ENCODE data around the gene SRSF5. TPM values are rescaled to one million over a fixed set of nuclear protein-coding genes. Genes with fewer than 3 reads are reported as not detected.

Gene SRSF5
- total and polyA plus RNA-seq, 8 donors: 188 to 780 (median 659) TPM

- TF ChIP-seq CTCF (IDR thresholded peaks at IDR 0.05): no peak
- Histone ChIP-seq H3K36me3 (peaks cover 0 to 67% of the 10 kb centered on the region in 2 donors), H3K4me1 (peaks cover 0 to 10% of the 10 kb centered on the region in 2 donors), H3K4me3 (no peak overlapping the region), H3K9me3 (no peaks in the 10 kb centered on the region), H3K27me3 (no peaks in the 10 kb centered on the region), H3K27ac (no peak overlapping the region)
- intact Hi-C loops (cut with DNase I): no loop called here
- no peak for DNase-seq
- no peak for ATAC-seq
Measured at GRCh38 chr14:69780952-69781351, 14.0 kb downstream of the SRSF5 start.

GRCh38 chr14:69784942-69785341, 18.0 kb downstream of the SRSF5 start:
- intact Hi-C loops (cut with DNase I): no loop called here
- H3K9me3 ChIP-seq: no peaks in the 10 kb centered on the region
- DNase-seq (no peak), ATAC-seq (no peak)
- no peak overlapping the region for H3K27ac ChIP-seq
- H3K36me3 ChIP-seq: peaks cover 0 to 35% of the 10 kb centered on the region in 2 donors
- H3K4me3 ChIP-seq: no peak overlapping the region
- no peaks in the 10 kb centered on the region for H3K27me3 ChIP-seq
- no peaks in the 10 kb centered on the region for H3K4me1 ChIP-seq
- TF ChIP-seq CTCF (IDR thresholded peaks at IDR 0.05): no peak

GRCh38 chr14:69786603-69787002, 19.7 kb downstream of the SRSF5 start:
- intact Hi-C loops (cut with DNase I): no loop called here
- TF ChIP-seq CTCF (IDR thresholded peaks at IDR 0.05): no peak
- Histone ChIP-seq H3K27me3 (no peaks in the 10 kb centered on the region), H3K4me3 (no peak overlapping the region), H3K27ac (no peak overlapping the region), H3K9me3 (no peaks in the 10 kb centered on the region), H3K36me3 (peaks cover 0 to 18% of the 10 kb centered on the region in 2 donors), H3K4me1 (no peaks in the 10 kb centered on the region)
- DNase-seq (no peak), ATAC-seq (no peak)

GRCh38 chr14:69789118-69789640, 22.2 kb downstream of the SRSF5 start:
- H3K9me3 ChIP-seq: no peaks in the 10 kb centered on the region

GRCh38 chr14:69792887-69793421, 26.0 kb downstream of the SRSF5 start:
- Histone ChIP-seq H3K4me3 (no peak overlapping the region), H3K27me3 (no peaks in the 10 kb centered on the region), H3K27ac (no peak overlapping the region), H3K36me3 (no peaks in the 10 kb centered on the region), H3K4me1 (peaks cover 0 to 10% of the 10 kb centered on the region in 2 donors), H3K9me3 (no peaks in the 10 kb centered on the region)
- DNase-seq: no peak
- intact Hi-C loops (cut with DNase I): no loop called here
- ATAC-seq: no peak
- no peak for TF ChIP-seq CTCF (IDR thresholded peaks at IDR 0.05)

More at GRCh38 chr14:69789118-69789640, 22.2 kb downstream of the SRSF5 start:
- DNase-seq (no peak), ATAC-seq (no peak)
- no peaks in the 10 kb centered on the region for H3K27me3 ChIP-seq
- peaks cover 0 to 10% of the 10 kb centered on the region in 2 donors for H3K36me3 ChIP-seq
- no peaks in the 10 kb centered on the region for H3K4me1 ChIP-seq
- TF ChIP-seq CTCF (IDR thresholded peaks at IDR 0.05): no peak
- H3K4me3 ChIP-seq: no peak overlapping the region
- intact Hi-C loops (cut with DNase I): no loop called here
- H3K27ac ChIP-seq: no peak overlapping the region

Data from left lung (tissue), 10 donors.